Ectodermal cell (in vitro differentiated cells): ENCODE data around the gene PCSK6.

Source experiments
- H3K27ac ChIP-seq: 2 replicates; pipeline ENCODE4 v1.7.0; 2013; ENCODE audit warnings: mild to moderate bottlenecking, low read depth, low read length; ENCODE audit not compliant: insufficient read depth, poor library complexity, severe bottlenecking
- H3K27me3 ChIP-seq: 2 replicates; pipeline ENCODE4 v1.7.0; 2013; ENCODE audit warnings: mild to moderate bottlenecking, low read length; ENCODE audit not compliant: insufficient read depth, control insufficient read depth, poor library complexity, severe bottlenecking
- H3K36me3 ChIP-seq: one replicate; pipeline ENCODE4 v1.7.0; 2013; ENCODE audit warnings: low read length; ENCODE audit not compliant: control insufficient read depth, insufficient read depth
- H3K4me1 ChIP-seq: one replicate; pipeline ENCODE4 v1.7.0; 2013; ENCODE audit warnings: low read length; ENCODE audit not compliant: control insufficient read depth, insufficient read depth
- H3K4me3 ChIP-seq: 2 replicates; pipeline ENCODE4 v1.7.0; 2013; ENCODE audit warnings: low read depth, low read length, control low read depth; ENCODE audit not compliant: insufficient read depth
- H3K9me3 ChIP-seq: 2 replicates; pipeline ENCODE4 v1.7.0; 2013; ENCODE audit warnings: mild to moderate bottlenecking, low read length, moderate library complexity; ENCODE audit not compliant: control insufficient read depth
- WGBS, 2 experiments: methylation state at CpG; one replicate each; pipeline ENCODE4 v1.1.7; 2013; ENCODE audit warnings: missing lambda C conversion rate in 2 of 2; 5-methylcytosine and 5-hydroxymethylcytosine counted together

PCSK6 gene

GRCh38 chr15:101452572-101452971, 36.9 kb downstream of the PCSK6 start:
- 87 to 88% methylated on average over 11 of the region's 11 CpGs for WGBS, 2 experiments
- no peak overlapping the region for H3K4me3 ChIP-seq
- peaks cover 24% of the 10 kb centered on the region for H3K4me1 ChIP-seq
- H3K9me3 ChIP-seq = no peaks in the 10 kb centered on the region
- no peaks in the 10 kb centered on the region for H3K36me3 ChIP-seq
- H3K27ac ChIP-seq = no peak overlapping the region
- H3K27me3 ChIP-seq = no peaks in the 10 kb centered on the region

- no peaks in the 10 kb centered on the region for H3K27me3 ChIP-seq
- no peaks in the 10 kb centered on the region for H3K9me3 ChIP-seq
- no peak overlapping the region for H3K27ac ChIP-seq
- H3K36me3 ChIP-seq = no peaks in the 10 kb centered on the region
- WGBS, 2 experiments = 97 to 98% methylated on average over 3 of the region's 3 CpGs
- H3K4me3 ChIP-seq = no peak overlapping the region
- peaks cover 24% of the 10 kb centered on the region for H3K4me1 ChIP-seq
Observed at GRCh38 chr15:101451846-101452245, 37.7 kb downstream of the PCSK6 start.

GRCh38 chr15:101451266-101451799, 38.2 kb downstream of the PCSK6 start:
- 85 to 86% methylated on average over 19 of the region's 19 CpGs for WGBS, 2 experiments
- H3K27ac ChIP-seq = no peak overlapping the region

GRCh38 chr15:101450403-101451265, 38.9 kb downstream of the PCSK6 start:
- Histone ChIP-seq H3K27ac (no peak overlapping the region), H3K4me1 (peaks cover 24% of the 10 kb centered on the region), H3K36me3 (no peaks in the 10 kb centered on the region), H3K9me3 (no peaks in the 10 kb centered on the region), H3K27me3 (no peaks in the 10 kb centered on the region), H3K4me3 (no peak overlapping the region)
- 86 to 87% methylated on average over 18 of the region's 18 CpGs for WGBS, 2 experiments

More at GRCh38 chr15:101451266-101451799, 38.2 kb downstream of the PCSK6 start:
- no peaks in the 10 kb centered on the region for H3K27me3 ChIP-seq
- H3K4me3 ChIP-seq = no peak overlapping the region
- H3K4me1 ChIP-seq = peaks cover 24% of the 10 kb centered on the region
- no peaks in the 10 kb centered on the region for H3K36me3 ChIP-seq
- no peaks in the 10 kb centered on the region for H3K9me3 ChIP-seq

- Histone ChIP-seq H3K4me3 (no peak overlapping the region), H3K9me3 (no peaks in the 10 kb centered on the region), H3K4me1 (peaks cover 24% of the 10 kb centered on the region), H3K27ac (no peak overlapping the region), H3K27me3 (no peaks in the 10 kb centered on the region), H3K36me3 (no peaks in the 10 kb centered on the region)
- 87 to 88% methylated on average over 21 of the region's 21 CpGs for WGBS, 2 experiments
Observed at GRCh38 chr15:101449471-101450402, 39.8 kb downstream of the PCSK6 start.

- H3K27ac ChIP-seq = no peak overlapping the region
- no peaks in the 10 kb centered on the region for H3K9me3 ChIP-seq
- H3K4me3 ChIP-seq = no peak overlapping the region
- peaks cover 14% of the 10 kb centered on the region for H3K4me1 ChIP-seq
- H3K36me3 ChIP-seq = no peaks in the 10 kb centered on the region
- WGBS, 2 experiments = 90 to 94% methylated on average over 3 of the region's 3 CpGs
- no peaks in the 10 kb centered on the region for H3K27me3 ChIP-seq
Observed at GRCh38 chr15:101448336-101448735, 41.2 kb downstream of the PCSK6 start.

GRCh38 chr15:101447561-101448071, 41.9 kb downstream of the PCSK6 start:
- no peaks in the 10 kb centered on the region for H3K9me3 ChIP-seq
- H3K4me3 ChIP-seq = no peak overlapping the region
- no peaks in the 10 kb centered on the region for H3K36me3 ChIP-seq
- WGBS, 2 experiments = 94% methylated on average over 20 of the region's 20 CpGs
- H3K27me3 ChIP-seq = no peaks in the 10 kb centered on the region
- no peak overlapping the region for H3K27ac ChIP-seq
- H3K4me1 ChIP-seq = peaks cover 10% of the 10 kb centered on the region

- Histone ChIP-seq H3K27me3 (no peaks in the 10 kb centered on the region), H3K9me3 (no peaks in the 10 kb centered on the region), H3K36me3 (no peaks in the 10 kb centered on the region), H3K4me3 (no peak overlapping the region), H3K4me1 (peaks cover 11% of the 10 kb centered on the region), H3K27ac (no peak overlapping the region)
- 88 to 95% methylated on average over 2 of the region's 2 CpGs for WGBS, 2 experiments
Observed at GRCh38 chr15:101447168-101447533, 42.4 kb downstream of the PCSK6 start.

- Histone ChIP-seq H3K27ac (no peak overlapping the region), H3K9me3 (no peaks in the 10 kb centered on the region), H3K27me3 (no peaks in the 10 kb centered on the region), H3K36me3 (no peaks in the 10 kb centered on the region), H3K4me3 (no peak overlapping the region), H3K4me1 (peaks cover 17% of the 10 kb centered on the region)
- WGBS, 2 experiments = 82 to 86% methylated on average over 12 of the region's 12 CpGs
Observed at GRCh38 chr15:101446518-101447167, 42.9 kb downstream of the PCSK6 start.
